GM19372 (cell line): Measurements from ENCODE around the gene LUC7L.
"Not testable (repeated sequence)": the region's sequence is repeated elsewhere in the genome, so short reads cannot be mapped to it uniquely, and the experiment has no call there.

Experiments used
- ATAC-seq: cut with Tn5 transposase; IDR thresholded peaks from one replicate; pipeline ENCODE4 v1.9.1; 2021; ENCODE audit warnings: mild to moderate bottlenecking, low read depth, moderate library complexity; ENCODE audit not compliant: unreplicated experiment

The LUC7L gene

DNA sequence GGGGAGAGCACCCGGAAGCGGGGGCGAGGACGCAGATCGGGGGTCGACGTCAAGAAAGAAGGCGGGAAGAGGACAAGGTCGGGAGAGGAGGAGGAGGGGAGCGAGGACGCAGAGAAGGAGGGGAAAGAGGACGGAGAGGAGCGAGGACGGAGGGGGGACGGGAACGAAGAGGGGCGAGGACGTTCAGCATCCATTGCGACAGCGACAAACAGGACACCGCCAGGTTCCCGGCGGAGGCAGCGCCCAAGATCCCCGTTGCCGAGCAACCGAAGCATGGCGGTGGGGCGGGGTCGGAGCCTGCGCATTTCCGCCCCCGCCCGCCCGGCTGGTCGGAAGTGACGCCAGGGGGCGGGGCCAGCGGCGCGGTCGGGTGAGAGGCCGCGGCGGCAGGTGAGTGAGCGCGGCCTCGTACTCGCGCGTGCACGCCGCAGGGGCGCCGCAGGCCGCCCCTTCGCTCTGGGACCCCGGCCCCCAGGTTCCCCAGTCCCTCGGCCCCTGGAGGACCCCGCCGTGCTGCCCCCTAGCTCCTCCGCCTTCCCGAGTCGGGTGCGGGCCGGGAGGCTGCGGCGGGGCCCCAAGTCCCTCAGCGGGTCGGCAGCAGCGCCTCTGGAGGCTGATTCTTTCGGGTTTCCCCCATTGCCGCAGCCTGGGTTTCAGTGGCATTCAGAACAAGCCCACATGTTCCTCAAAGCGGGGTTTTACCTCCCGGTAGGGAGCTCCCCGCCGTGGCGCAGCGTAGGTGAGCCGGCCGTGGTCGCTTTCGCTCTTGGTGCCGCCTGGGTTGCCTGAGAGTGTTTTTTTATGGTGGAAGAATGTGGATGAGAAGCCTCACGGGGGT is 5.4 kb upstream of the LUC7L start, which contains the start of gene FAM234A:
Gene FAM234A (plus strand): TSS at position 354 of the 838 bp plus-strand sequence. CDS start 19,593 bp downstream, outside the sequence.
- peak; percentile 77 for ATAC-seq

- no peak for ATAC-seq
Observed at GRCh38 chr16:230949-231348, 1.7 kb upstream of the LUC7L start.

DNA sequence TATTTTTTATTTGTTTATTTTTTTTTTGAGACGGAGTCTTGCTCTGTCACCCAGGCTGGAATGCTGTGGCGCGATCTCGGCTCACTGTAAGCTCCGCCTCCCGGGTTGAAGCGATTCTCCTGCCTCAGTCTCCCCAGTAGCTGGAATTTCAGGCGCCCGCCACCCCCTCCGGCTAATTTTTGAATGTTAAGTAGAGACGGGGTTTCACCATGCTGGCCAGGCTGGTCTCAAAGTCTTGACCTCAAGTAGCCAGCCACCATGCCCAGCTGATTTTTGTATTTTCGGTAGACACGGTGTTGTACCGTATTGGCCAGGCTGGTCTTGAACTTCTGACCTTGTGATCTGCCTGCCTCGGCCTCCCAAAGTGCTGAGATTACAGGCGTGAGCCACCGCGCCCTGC is 1.1 kb upstream of the LUC7L start:
- ATAC-seq = not testable (repeated sequence)

DNA sequence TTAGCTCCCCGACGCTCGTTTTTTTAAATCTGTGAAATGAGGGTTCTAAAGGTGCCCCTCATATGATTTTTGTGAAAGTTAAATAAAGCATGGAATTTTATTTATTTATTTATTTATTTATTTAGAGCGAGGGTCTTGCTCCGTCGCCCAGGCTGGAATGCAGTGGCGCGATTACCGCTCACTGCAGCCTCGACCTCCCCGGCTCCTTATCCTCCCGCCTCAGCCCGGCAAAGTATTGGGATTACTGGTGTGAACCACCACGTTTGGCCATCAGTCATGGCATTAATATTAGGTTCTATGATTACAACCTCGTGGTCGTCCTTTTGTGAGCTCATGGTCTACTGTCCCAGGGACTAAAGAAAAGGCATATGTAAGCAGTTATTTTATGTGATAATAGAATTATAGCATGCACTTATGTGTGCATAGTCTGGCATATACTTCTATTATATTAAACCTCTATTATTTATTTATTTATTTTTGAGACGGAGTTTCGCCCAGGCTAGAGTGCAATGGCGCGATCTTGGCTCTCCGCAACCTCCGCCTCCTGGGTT is 557 bp upstream of the LUC7L start:
- ATAC-seq = no peak

DNA sequence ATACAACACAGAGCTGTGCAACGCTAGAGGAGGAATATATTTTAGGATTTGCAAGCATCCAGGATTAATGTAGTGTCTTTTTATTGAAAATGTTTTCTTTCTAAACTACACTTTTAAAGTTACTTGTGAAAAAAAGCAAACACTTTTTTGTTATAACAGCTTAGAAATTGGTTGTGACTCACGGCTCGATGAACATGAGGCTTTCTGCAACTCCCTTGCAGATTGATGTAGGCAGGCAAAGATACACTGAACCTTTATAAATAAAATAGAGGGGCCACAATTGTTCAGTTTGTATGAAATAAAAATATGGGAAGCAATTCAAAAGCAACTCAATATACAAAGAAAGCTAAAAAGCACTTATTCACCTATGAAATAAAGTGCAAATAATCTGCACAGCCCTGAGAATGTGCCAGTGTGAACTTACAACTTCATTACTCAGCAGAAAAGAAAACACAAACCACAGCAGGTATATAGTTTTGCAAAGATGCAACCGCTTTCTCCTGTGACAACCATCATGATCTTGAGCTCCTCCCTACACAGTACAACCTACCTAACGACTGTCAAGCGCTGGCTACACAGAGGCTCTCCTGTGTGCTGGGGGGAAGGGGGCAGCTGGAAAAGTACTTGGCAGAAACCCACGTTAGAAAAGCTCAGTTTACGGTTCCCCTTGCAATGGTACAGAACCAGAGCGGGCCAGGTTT is 948 bp downstream of the LUC7L start:
- no peak for ATAC-seq

DNA sequence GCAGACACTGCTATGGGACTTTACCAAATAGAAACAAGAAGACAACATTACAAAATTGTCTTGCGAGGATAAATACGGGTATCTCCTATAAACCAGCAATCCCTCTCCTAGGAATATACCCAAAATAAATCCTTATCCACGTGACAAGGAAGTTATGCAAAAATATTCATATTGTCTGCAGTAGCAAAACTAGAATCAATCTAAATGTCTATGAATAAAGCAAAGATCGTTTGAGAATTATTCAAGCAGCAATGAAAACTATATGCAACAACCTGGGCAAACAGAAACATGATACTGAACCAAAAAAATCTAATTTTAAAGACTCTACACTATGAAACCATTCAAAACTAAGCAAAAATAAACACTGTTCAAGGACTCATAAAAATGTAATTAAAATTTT is 9.2 kb downstream of the LUC7L start:
- no peak for ATAC-seq

DNA sequence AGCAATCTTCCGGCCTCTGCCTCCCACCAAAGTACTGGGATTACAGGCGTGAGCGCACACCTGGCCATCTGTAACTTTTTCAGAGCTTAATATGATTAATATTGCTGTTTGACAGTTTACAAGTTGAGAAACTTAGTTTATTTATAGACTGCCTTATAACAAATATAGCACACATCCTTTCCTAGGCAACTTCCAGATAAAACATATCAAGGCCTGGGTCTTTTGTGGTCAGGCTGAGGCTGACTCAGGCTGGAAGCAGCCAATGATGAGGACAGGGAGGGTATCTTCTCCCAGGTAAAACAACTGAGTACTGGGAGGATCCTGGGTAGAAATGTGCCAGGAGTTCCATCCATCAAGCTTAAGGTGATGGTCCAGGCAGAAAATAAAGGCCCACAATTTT is 16.2 kb downstream of the LUC7L start:
- no peak for ATAC-seq

DNA sequence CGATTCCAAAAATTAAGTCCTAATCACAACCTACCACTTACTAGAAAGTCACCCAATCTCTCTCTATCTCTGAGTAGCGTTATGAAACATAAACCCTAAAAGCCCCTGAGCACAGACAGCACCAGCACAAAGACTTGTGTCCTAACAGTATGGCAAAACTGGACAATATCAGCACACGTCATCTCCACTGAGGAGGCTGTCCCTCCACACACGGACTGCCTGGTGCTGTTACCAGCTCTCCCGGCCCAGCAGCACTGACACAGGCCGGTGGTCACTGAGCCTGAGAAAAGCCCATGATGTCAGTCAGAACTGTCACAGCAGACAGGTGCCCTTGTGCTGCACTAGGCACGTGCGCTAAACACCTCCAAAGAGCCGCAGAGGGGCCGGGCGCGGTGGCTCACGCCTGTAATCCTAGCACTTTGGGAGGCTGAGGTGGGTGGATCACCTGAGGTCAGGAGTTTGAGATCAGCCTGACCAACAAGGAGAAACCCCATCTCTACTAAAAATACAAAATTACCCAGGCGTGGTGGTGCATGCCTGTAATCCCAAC is 17.5 kb downstream of the LUC7L start:
- ATAC-seq = not testable (repeated sequence)

GRCh38 chr16:209359-209758 is 19.9 kb downstream of the LUC7L start:
- not testable (repeated sequence) for ATAC-seq

DNA sequence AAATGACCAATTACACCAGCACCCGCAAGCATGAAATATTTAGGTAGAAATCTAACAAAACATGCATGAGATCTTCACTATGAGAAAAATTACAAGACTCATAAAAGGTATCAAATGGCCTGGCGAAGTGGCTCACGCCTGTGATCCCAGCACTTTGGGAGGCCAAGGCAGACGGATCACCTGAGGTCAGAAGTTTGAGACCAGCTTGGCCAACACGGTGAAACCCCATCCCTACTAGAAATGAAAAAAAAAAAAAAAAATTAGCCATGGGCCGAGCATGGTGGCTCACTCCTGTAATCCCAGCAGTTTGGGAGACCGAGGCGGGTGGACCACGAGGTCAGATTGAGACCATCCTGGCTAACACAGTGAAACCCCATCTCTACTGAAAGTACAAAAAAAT is 25.2 kb downstream of the LUC7L start:
- not testable (repeated sequence) for ATAC-seq

DNA sequence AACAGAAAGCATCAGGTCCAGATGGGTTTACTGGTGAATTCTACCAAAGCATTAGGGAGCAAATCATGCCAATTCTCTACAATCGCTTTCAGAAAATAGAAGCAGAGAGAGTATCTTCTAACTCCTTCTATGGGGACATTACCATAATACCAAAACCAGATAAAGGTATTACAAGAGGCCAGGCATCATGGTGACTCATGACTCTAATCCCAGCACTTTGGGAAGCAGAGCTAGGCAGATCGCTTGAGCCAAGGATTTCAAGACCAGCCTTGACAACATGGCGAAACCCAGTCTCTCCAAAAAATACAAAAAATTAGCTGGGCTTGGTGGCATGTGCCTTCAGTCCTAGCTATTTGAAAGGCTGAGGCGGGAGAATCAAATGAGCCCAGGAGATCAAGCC is 26.0 kb downstream of the LUC7L start:
- ATAC-seq = no peak

DNA sequence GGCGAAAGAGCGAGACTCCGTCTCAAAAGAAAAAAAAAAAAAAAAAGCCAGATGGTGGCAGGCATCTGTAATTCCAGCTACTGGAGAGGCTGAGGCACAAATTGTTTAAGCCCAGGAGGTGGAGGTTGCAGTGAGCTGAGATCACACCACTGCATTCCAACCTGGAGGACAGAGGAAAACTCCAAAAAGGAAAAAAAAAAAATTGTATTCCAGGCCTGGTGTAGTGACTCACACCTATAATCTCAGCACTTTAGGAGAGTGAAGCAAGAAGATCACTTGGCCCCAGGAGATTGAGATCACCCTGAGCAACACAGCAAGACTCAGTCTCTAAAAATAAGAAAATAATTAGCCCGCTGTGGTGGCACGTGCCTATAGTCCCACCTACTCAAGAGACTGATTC is 28.9 kb downstream of the LUC7L start:
- ATAC-seq = no peak

- ATAC-seq = no peak
Observed at GRCh38 chr16:194516-194915, 34.7 kb downstream of the LUC7L start.

- ATAC-seq = no peak
Observed at GRCh38 chr16:193441-193840, 35.8 kb downstream of the LUC7L start.

- ATAC-seq = no peak
Observed at GRCh38 chr16:192686-193085, 36.6 kb downstream of the LUC7L start.

DNA sequence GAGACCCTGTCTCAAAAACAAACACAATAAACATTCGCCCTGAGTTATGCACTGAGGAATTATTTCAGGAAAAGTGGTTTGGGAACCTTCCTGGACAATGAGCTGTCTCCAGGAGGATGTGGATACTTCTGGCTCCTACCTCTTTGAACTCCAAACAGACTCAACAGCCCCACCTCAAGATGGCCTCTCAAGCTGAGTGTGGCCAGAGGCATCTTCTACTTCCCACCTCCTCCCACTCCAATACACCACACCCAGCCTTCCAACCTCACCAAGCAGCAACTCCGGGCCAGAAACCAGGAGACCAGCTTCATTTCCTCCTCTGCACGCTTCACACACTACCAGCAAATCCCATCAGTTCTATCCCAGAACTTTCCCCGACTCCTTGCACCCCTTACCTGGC is 37.4 kb downstream of the LUC7L start:
- ATAC-seq = no peak

- ATAC-seq = no peak
Observed at GRCh38 chr16:189604-190186, 39.6 kb downstream of the LUC7L start.

DNA sequence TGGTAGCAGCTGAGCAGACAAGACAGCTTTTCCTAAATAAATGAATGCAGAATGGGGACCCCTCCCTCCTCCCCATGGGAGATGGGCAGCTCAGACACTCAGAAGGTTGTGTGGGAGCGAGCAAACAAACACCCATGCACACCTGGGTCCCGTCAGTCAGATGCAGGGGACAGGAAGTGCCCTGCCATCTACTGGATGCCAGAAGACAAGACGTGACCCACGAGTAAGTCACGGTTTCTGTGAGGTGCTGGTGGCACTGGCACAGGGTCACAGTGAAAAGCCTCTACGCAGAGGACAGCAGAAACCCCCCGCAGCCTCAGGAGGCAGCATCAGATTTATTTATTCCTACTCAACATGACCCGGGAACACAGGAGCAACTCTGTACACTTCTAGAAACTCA is 40.6 kb downstream of the LUC7L start:
- no peak for ATAC-seq

DNA sequence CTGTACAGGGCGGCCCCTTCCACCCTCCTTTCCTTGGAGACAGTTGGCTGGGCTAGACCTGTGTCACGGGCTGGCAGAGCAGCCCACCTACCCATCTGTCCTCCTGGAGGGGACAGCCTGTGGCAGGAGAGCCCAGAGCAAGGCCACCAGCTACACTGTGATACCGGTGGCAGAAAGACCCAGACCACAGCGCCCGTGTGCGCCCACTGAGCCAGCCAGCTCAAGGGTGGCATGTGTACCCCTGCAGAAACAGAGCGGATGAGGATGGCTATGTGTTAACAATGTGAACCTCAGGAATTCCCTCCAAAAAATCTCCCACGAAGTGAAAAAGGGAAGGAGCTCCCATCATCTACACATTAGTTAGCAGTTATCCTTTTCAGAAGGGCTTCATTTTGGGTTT is 41.9 kb downstream of the LUC7L start:
- no peak for ATAC-seq

DNA sequence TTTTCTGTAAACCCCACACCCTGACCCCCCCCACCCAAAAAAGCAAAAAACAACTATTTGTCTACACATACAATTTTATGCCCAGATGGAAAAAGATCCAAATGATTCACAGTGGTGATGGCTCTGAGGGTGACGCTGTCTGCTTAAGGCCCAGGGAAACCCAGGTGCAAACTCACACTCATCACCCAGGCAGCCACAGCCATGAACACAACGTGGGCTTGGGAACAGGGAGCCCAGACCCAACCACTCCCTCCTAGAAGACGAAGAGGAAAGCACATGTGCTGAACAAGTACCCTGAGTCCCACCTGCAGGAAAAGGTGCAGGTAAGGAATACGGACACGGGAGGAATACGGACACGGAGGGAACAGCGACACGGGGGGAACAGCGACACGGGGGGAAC is 43.6 kb downstream of the LUC7L start:
- ATAC-seq = no peak

DNA sequence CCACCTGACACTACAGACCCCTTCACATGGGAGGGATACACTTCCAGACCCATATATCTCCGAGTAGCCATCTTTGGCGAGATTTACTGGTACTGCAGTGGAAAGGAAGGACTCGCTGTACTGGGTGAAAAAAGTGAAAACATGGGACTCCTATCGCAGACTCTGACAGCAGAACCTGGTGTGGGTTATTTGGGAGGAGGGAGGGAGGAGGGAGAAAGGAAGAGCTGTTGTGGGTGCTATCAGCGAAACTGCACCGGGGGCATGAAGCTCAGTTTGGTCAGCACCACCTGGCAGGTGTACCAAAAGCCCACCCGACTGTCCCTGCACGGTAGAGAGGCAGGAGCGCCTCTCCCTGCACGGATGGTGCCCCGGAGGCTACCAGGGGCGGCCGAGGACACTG is 44.0 kb downstream of the LUC7L start:
- no peak for ATAC-seq
